ENCODE results near the gene PLEKHG4B. TPM values are rescaled to one million over a fixed set of nuclear protein-coding genes. Genes with fewer than 3 reads are reported as not detected.

PLEKHG4B gene
- total and polyA plus RNA-seq, 2 of the 8 experiments (the other 6 are each of a cell fraction or from before 2014, with no cell fraction given), result 31.1 to 43.6 TPM

DNA sequence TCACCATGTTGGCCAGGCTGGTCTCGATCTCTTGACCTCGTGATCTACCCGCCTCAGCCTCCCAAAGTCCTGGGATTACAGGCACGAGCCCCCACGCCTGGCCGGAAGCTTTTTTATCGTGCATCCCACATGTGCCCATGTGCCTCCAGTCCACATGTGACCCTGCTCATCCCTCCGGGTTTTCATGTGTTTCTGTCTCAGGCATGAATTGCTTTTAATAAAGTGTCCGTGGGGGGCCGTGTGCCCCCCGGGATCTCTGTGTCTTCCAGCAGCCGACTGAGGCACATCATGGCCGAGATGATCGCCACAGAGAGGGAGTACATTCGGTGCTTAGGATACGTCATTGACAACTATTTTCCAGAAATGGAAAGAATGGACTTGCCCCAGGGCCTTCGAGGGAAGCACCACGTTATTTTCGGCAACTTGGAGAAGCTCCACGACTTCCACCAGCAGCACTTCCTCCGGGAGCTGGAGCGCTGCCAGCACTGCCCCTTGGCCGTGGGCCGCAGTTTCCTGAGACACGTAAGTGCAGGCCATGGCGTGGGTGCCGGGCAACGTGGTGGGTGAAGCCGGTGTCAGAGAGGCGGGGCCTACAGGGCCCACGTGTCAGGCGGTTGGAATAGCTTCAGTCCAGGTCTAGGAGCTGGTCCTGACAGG, 77.2 kb downstream of the PLEKHG4B start:
- H4K20me1 ChIP-seq (replicated peaks in 1 of 2; ENCODE audit: control insufficient read depth in 1 of 2, insufficient read depth in 2 of 2, low read length in 2 of 2), result peaks cover 3 to 13% of the 10 kb centered on the region in 2 experiments
- H3K18ac ChIP-seq (ENCODE audit: extremely low read depth, low read length), result no peak overlapping the region
- no peak overlapping the region for H2BK12ac ChIP-seq (ENCODE audit: low read depth, low read length)
- WGBS, 2 experiments (ENCODE audit: extremely low coverage in 1 of 2, insufficient coverage in 1 of 2, insufficient read length in 1 of 2, insufficient replicate concordance in 2 of 2, low coverage in 1 of 2, low lambda C conversion rate in 2 of 2, missing lambda C conversion rate in 1 of 2), result 89% methylated on average over 30 of the region's 32 CpGs; no CpG with 5 or more reads in 1 of the 2 experiments
- H2BK15ac ChIP-seq (ENCODE audit: low read length), result no peak overlapping the region
- no peak overlapping the region for H3K4me3 ChIP-seq (ENCODE audit: extremely low read depth in 1 of 4, insufficient read depth in 2 of 4, low read depth in 3 of 4, low read length in 4 of 4)
- no peaks in the 10 kb centered on the region for H3K4me1 ChIP-seq (replicated peaks in 1 of 4; ENCODE audit: control insufficient read depth in 3 of 4, insufficient read depth in 4 of 4, low read length in 3 of 4)
- no peak overlapping the region for H4K5ac ChIP-seq (ENCODE audit: insufficient read length, low read depth, low read length)
- H3K9ac ChIP-seq (replicated peaks in 1 of 4; ENCODE audit: extremely low read depth in 1 of 4, low read depth in 3 of 4, low read length in 3 of 4), result no peak overlapping the region; a peak in 1 of 7 replicates
- CTCF ChIA-PET (ENCODE audit: partially characterized antibody), result interaction anchor here (0.6 to 5.1 kb wide), 5 partner anchors 10 to 37 kb away, joined by 3 to 15 read pairs (median 4); no protein-coding TSS in a partner anchor
- H4K8ac ChIP-seq (ENCODE audit: extremely low read depth, insufficient read depth, low read length), result no peak overlapping the region
- H3K27ac ChIP-seq (ENCODE audit: low read depth, low read length), result no peak overlapping the region
- peaks cover 0 to 22% (median 13%) of the 10 kb centered on the region in 4 experiments; a peak in 6 of 8 replicates for H3K36me3 ChIP-seq (ENCODE audit: control insufficient read depth in 2 of 4, insufficient read depth in 4 of 4, low read length in 3 of 4)
- H3K23ac ChIP-seq (ENCODE audit: insufficient read length), result no peak overlapping the region
- no peak overlapping the region for H2BK20ac ChIP-seq (ENCODE audit: low read length)
- no peaks in the 10 kb centered on the region; a peak in 1 of 7 replicates for H3K27me3 ChIP-seq (replicated peaks in 1 of 4; ENCODE audit: control insufficient read depth in 3 of 4, extremely low read depth in 1 of 4, insufficient read depth in 3 of 4, low read length in 3 of 4)
- no peak overlapping the region for H2AK5ac ChIP-seq (ENCODE audit: low read depth, low read length)
- no peak for FAIRE-seq
- H3K79me1 ChIP-seq (ENCODE audit: low read depth, low read length), result no peaks in the 10 kb centered on the region
- H2BK120ac ChIP-seq (replicated peaks; ENCODE audit: low read depth, low read length), result no peak overlapping the region
- H3K23me2 ChIP-seq (ENCODE audit: low read depth, low read length), result no peaks in the 10 kb centered on the region
- peaks cover 0 to 4% of the 10 kb centered on the region in 2 experiments; a peak in 1 of 4 replicates for H3K9me3 ChIP-seq (ENCODE audit: insufficient read depth in 2 of 2, low read depth in 1 of 2, low read length in 1 of 2)
- H2BK5ac ChIP-seq (ENCODE audit: low read depth, low read length), result no peak overlapping the region
- H3K79me2 ChIP-seq (ENCODE audit: control insufficient read depth in 1 of 2, insufficient read depth in 2 of 2, low read length in 2 of 2), result no peaks in the 10 kb centered on the region
- no peak overlapping the region for H3K4me2 ChIP-seq (ENCODE audit: insufficient read depth in 1 of 2, low read depth in 2 of 2, low read length in 2 of 2)
- H4K91ac ChIP-seq (replicated peaks; ENCODE audit: insufficient read length, low read length), result no peak overlapping the region
- POLR2A ChIA-PET (ENCODE audit: partially characterized antibody), result interaction anchor here (0.6 to 2.3 kb wide), 6 partner anchors 10 to 89 kb away, joined by 3 to 9 read pairs (median 4); no protein-coding TSS in a partner anchor
- no peak overlapping the region for H3K56ac ChIP-seq (replicated peaks; ENCODE audit: insufficient read length, low read depth, low read length)
- no peak overlapping the region for H2AFZ ChIP-seq (ENCODE audit: low read length)
- H3K4ac ChIP-seq (replicated peaks; ENCODE audit: insufficient read length, low read depth, low read length), result no peak overlapping the region
- no peak overlapping the region for H3K14ac ChIP-seq (ENCODE audit: insufficient read length)
- no peak for DNase-seq (ENCODE audit: low read depth in 1 of 2, low spot score in 2 of 2)
- TF ChIP-seq KDM4A (IDR thresholded peaks at IDR 0.05; ENCODE audit: low read depth, low read length, severe bottlenecking), result no peak
- TF ChIP-seq ASH2L (IDR thresholded peaks at IDR 0.05; ENCODE audit: low read length), result no peak
- no peak for TF ChIP-seq BCL11A (IDR thresholded peaks at IDR 0.05; ENCODE audit: low read depth in 2 of 2, low read length in 2 of 2)
- TF ChIP-seq SIN3A (conservative IDR thresholded peaks at IDR 0.05 in 1 of 2, IDR thresholded peaks at IDR 0.05 in 1 of 2; ENCODE audit: low read depth in 1 of 2, low read length in 2 of 2), result no peak
- no peak for TF ChIP-seq YY1 (IDR thresholded peaks at IDR 0.05; ENCODE audit: low read depth, low read length)
- TF ChIP-seq TAF1 (IDR thresholded peaks at IDR 0.05; ENCODE audit: low read depth, low read length), result no peak
- no peak for TF ChIP-seq KDM5A (IDR thresholded peaks at IDR 0.05; ENCODE audit: low read length)
- TF ChIP-seq CBX8 (IDR thresholded peaks at IDR 0.05; ENCODE audit: borderline replicate concordance, low read depth, low read length), result no peak
- no peak for TF ChIP-seq CTBP2 (IDR thresholded peaks at IDR 0.05; ENCODE audit: borderline replicate concordance, insufficient read depth, insufficient read length, low read length)
- TF ChIP-seq EZH2 (IDR thresholded peaks at IDR 0.05; ENCODE audit: low read depth, low read length, severe bottlenecking), result no peak
- no peak for TF ChIP-seq SIX5 (IDR thresholded peaks at IDR 0.05; ENCODE audit: low read depth, low read length)
- no peak for TF ChIP-seq FOSL1 (IDR thresholded peaks at IDR 0.05; ENCODE audit: insufficient read depth, low read depth, low read length)
- no peak for TF ChIP-seq CHD1 (IDR thresholded peaks at IDR 0.05; ENCODE audit: low read depth, low read length)
